HG03135 (cell line): Measurements from ENCODE around the gene HOXA2.

ENCODE experiments used
- ATAC-seq: cut with Tn5 transposase; IDR thresholded peaks from one replicate; pipeline ENCODE4 v1.9.1; 2021; ENCODE audit warnings: mild to moderate bottlenecking, moderate library complexity; ENCODE audit not compliant: unreplicated experiment

Gene HOXA2

DNA sequence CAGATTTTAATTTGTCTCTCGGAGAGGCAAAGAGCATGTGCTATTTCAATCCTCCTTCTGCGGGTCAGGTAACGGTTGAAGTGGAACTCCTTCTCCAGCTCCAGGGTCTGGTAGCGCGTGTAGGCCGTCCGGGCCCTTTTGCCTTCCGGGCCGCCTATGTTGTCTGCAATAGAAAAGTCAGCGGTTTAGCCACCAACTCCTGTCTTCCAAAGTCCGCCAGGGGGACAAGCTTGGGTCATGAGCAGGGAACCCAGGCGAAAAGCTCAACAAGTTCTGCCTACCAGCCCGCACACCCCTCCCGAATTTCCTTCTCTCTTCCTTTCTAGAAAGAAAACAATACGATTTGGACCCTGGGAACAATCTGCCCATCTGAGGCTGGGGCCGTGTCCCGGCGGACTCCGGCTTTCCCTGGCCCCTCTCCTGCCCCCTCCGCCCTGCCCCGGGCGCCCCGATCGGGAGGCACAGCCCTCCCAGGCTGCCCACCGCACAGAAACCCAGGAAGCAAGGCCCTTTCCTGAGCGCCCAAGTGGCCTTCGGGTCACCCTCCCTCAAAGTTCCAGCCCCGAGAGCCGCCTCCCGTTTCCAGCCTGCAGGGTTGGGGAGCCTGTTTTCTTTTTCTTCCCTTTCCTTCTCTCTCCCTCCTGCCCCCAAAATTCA is 39.6 kb upstream of the HOXA2 start:
- no peak for ATAC-seq

GRCh38 chr7:27141137-27141922 is 38.8 kb upstream of the HOXA2 start:
- ATAC-seq, result no peak

GRCh38 chr7:27140126-27140857 is 37.8 kb upstream of the HOXA2 start:
- ATAC-seq, result no peak

GRCh38 chr7:27139334-27140125 is 37.0 kb upstream of the HOXA2 start:
- ATAC-seq, result no peak

DNA sequence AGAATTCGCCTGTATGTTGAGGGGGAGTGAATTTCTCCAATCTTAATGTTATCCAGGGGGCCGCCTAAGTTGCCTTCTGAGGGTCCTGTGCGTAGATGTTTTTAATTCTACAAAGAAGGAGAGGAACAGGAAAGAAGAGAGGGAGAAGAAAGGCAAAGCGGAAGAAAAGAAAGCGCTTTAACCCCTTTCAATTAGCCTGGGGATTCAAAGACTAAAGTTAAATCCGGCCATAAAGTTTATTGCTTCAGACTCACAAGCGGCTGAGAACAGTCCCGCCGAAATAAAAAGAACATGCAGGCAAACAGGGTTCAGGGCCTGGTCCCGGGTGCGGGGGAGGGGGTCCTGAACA is 36.5 kb upstream of the HOXA2 start:
- no peak for ATAC-seq

GRCh38 chr7:27138472-27138871 is 36.0 kb upstream of the HOXA2 start:
- ATAC-seq, result no peak

- no peak for ATAC-seq
These were observed 35.3 kb upstream of the HOXA2 start for GRCh38 chr7:27137640-27138315.

DNA sequence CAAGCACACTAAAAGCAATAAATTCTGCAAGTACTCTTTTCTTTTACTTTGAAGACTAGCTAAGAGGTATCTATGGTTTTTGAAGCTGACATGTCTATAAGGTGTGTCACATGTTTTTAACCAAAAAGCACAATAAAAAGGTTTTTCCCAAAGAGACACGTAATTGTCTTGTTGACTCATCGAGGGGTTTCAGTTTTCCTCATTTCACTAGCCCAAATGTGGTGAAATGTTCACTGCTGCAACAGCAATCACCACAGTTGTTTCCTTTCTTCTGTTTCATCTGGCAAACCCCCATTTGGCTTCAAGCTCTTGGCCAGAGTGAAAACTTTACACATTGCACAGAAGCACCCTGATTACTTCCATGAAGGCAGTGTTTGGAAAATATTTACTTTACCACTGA is 31.9 kb upstream of the HOXA2 start:
- ATAC-seq, result no peak

DNA sequence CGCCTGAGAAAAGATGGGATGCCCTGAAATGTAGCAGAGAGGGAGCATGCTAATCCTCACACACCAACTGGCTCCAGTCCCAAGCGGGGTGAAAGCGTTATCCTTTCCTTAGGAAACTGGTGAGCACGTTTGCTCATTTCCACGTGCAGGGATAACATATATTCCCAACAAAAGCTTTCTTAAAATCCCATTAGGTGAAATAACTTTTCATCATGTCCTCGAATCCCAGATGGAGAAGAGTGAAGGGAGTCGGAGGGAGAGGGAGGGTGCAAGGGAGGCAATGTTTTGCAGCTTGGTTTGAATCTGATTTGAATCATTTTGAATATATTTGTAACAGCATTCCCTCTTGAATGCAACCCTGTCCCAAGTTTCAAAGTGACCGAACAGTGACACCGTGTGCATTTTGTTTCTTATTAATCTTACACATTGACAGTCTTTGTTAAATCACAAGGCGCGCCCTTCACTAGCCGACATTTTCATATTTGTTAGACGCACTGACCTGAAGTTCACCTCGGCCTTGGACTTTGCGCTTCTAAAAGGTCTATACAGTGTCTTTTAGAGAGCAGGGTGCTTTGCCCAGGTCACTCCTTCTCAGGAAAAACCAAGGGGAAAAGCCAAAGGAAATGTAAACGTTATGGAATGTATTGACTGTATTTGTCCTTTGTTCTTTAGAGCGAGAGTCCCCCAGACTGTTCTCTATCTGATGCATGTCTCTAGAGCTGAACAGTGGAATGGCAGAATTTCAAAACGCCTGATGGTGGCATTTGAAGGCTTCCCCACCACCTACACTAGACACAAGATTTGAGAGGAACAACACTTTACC is 31.1 kb upstream of the HOXA2 start:
- ATAC-seq, result no peak

GRCh38 chr7:27132978-27133377 is 30.5 kb upstream of the HOXA2 start:
- ATAC-seq, result no peak

DNA sequence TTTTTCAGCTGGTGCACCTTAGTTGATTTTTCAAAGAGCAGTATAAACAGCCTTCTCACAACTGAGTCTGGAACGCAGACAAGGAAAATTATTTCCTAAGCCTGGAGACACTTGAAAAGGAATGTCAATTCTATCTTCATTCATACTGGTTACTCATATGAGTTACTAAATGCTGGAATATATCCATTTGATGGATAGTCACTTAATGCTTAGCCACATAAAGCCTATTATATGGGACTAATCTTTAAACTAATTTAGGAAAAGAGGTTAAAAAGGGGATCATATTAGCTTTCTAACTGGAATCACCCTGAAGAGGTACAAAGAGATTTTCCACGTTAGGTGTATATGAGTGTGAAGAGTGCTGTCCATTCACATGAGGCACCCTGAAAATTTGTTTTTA is 29.7 kb upstream of the HOXA2 start:
- no peak for ATAC-seq

DNA sequence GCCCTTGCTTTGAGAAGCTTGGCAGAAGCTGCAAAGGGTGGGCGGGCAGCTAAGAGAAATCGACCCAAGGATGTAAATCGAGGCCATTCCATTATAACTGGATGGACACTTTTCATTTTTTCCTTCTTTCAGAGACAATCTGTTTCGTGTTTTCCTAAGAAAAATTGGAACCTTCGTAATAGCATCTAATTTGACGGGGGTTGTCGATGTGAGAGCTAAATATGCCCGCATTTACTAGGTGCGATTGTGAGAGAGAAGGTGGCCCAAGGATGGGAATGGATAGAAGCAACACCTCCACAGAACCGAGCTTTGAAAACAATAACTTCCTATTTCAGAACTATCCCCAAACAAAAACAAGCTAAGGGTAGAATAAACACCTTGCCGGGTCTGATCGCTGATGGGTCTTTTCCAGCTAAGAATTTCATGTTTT is 28.9 kb upstream of the HOXA2 start:
- no peak for ATAC-seq

- no peak for ATAC-seq
These were observed 28.3 kb upstream of the HOXA2 start, which contains the start of gene HOXA4 for GRCh38 chr7:27130540-27131389. HOXA4 (minus strand) TSS chr7:27130757; CDS start chr7:27130733, 24 bp downstream.

GRCh38 chr7:27129729-27130539 is 27.5 kb upstream of the HOXA2 start:
- no peak for ATAC-seq

- no peak for ATAC-seq
These were observed 26.6 kb upstream of the HOXA2 start for GRCh38 chr7:27128776-27129728.

DNA sequence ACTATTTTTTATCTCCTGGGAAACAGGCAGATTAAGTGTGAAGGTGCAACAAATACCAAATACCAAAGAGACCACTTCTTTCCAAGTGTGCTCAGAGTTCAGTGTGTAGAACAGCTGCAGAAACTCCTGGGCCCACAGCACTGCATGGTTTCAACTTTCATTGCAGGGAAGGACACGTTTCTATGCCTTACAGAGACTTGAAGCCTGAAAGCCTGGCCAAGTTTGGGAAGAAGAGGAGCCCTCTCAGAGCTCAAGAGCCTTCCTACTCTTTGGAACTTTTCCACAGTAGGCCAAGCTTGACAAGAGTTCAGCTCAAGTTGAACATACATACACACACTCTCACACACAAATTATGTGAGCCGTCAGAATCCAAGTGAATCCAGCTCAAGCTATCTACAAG is 25.6 kb upstream of the HOXA2 start:
- ATAC-seq, result no peak
